ENCODE measurements around the gene PGBD5.

Gene PGBD5

DNA sequence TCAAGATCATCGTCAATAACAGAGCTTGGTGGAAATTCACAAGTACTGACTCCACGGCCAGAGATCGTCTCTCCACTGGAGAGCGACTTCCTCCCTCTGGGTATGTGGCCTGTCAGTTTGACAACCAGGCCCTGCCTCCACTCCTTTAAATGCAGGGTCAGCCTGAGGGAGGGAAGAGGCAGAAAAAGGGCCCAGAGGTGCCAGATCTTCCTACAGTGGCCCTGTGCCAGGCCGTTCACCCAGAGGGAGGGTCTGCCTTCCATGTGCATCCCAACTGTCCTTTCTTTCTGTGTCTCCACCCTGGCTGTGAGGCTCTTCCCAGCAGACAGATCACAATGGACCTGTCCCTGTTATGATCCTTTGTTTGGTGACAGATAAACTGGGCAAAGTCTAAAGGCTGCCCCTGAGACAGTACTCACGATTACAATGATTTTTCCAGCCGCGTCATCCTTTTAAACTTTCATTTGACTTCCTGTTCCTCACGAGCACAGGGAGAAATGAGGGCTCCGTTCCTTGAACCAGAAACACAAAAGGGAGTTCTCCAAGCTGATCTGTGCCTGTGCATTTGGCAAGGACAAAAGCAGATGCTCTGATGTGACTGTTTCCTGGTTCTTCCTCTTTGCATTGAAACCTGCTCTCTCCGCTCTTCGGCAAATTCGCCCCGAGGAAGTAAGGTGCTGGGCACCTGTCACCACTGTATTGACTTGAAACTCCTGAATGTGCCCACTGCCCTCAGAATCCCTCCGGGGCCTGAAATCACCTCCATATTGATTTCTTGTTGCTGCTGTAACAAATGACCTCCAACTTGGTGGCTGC, 126.7 kb downstream of the PGBD5 start:
- no peak for DNase-seq

DNA sequence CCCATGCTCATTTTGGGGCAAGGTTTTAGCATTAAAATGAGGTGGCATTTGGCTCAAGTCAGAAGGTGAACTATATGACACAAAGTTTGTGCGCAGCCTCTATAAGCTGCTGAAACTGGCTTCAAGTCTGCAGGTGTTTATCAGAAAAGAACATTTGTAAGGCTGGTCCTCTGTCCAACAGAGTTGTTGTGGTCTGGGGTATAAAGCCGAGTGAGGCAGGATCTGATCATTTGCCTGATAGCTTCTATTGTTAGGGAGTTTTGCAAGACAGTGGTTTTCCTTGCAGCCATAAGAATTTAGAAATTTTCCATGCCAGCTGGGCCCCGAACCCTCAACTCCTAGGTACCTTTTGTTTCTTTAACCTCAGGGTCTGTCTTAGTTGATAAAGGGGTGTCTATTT, 130.8 kb downstream of the PGBD5 start:
- no peak for DNase-seq

DNA sequence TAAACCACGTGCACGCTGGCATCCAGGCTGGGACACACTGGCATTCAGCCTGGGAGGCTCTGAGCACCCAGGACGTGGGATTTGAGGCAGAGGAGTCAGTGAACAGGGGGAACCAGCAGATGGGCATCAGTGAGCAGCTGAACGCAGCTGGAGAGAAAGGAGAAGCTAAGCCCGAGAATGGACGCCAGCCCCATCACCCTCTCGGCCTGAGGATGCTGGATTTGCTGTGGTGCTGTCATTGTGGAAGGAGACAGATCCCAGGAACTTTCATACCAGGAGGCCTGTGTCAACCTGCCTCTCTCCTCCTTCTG, 132.8 kb downstream of the PGBD5 start:
- DNase-seq, result no peak

DNA sequence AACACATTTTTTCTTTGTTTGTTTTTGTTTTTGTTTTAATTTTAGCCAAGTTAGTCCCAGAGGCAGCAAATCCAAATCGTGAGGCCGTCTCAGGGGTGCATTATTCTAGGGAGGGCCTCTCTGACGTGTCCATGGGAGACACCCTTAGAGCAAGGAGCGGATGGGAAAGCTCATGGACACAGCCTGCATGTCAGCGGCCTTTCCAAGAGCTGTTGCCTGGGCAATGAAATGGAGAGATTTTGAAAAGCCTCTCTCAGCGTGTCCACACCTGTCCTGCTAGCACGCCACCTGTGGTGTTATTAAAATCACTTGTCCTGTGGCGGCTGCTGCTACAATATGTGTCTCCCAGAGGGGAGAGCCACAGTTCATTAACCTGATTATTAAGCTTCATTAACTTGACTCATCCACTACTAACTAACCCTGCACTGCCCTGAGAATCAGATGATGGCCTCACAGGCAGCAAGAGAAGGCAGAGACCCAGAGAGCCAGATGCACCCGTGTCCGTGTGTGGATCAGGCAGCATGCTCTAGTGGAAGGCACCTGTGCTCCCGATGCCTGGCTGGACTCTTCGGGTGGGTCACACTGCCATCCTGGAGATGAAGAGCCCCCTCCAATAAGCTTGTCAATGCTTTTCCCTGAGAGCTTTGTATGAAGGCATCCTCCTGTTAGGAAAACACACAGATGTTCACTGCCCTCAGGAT, 133.3 kb downstream of the PGBD5 start:
- peak; percentile 84 for DNase-seq

DNA sequence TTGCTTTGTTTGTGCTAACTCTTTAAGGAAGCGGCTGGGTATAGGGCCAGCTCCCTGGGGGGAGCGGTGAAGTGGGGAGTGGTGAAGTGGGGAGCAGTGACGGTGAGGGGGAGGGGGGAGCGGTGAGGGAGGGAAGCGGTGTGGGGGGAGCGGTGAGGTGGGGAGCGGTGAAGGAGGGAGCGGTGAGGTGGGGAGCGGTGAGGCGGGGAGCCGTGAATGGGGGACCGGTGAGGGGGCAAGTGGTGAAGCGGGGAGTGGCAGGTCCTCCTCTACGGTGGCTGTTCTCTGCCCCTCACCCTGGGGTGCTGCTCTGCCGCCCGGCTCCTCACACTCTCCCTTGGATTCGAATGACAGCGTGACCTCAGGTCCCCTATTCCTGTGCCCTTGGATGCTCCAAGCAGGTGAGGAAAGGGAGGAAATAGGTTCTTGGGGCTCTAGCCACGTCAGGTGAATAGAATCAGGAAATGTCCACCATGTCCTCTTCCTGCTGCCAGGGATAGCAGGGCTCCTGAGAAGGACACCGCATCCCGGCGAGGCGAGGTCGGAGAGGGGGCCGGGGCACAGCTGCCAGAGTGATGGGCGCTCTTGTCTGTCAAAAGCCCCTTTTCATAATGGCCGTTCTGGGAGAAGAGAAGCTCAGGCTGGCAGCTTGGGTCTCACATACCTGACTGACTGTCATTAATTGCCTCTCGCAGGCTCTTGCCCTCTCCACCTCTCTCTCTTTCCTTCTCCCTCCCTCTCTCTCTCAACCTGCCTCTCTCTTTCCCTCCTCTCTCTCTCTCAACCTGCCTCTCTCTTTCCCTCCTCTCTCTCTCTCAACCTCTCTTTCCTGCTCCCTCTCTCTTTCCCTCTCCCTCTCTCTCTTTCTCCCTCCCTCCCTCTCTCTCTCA, 134.2 kb downstream of the PGBD5 start:
- peak; percentile 82 for DNase-seq

DNA sequence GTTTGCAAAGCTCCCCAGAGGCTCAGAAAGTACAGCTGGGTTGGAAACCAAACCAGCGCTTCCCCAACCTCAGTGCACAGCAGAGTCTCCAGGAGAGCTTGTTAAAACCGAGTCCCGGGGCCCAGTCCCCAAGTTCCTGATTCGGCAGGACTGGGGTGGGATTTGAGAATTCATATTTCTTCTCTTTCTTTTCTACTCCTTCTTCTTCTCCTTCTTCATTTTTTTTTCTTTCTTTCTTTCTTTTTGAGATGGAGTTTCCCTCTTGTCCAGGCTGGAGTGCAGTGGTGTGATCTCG, 136.8 kb downstream of the PGBD5 start:
- DNase-seq, result no peak

DNA sequence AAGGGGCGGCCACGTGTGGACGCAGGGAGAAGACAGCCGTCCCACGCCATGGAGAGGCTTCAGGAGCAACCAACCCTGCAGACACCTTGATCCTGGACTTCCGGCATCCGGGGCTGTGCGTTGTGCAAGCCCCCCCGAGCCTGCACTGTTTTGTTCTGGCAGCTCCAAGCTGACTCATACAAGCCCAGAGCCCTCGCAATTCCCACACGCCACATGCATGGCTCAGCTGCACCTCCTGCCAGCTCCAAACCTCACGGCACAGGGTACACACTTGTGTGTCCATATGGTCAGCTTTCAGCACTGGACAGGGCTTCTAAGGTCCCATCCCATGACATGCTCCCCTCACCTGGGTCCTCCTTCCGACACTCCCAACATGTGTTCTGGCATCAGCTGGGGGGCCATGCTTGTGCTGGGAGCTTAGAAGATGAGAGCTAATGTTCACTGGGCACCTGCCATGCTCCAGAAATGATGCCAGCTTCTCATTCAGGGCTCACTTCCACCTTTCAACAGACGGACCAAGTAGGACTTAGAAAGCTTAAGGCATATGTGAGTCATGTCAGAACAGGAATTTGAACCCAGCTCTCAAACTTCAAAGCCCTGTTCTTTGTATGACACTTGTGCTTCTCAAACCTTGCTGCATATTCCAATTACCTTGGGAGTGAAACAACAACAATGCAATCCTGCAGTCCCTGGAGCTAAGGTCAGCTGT, 137.3 kb downstream of the PGBD5 start:
- no peak for DNase-seq

DNA sequence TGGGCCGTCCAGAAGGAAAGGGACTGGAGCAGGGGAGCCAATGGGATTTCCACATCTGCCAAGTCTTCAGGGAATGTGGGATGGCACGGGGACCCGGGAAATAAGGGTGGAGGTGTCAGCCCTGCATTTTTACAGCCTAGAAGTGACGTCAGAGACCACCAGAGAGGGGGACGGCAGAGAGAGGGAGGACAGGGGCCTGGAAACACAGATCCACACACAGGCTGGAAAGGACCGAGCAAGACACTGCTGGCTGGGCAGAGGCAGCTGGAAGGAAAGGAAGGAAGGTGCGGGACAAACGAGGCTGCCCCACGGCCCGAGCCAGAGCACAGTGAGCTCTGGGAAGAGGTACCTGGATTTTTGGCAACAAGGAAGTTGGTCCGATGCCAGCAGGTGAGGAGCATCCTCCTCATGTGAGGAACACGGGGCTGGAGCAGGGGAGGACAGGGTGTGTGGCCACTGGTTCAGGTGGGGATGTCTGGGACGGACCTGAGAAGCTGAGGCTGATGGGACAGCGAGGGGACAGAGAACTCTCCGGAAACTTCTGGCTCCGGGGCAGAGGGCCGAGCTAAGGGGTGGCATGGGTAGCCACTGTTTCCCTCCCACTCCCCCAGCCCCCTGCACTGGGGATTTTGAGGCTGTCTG, 138.3 kb downstream of the PGBD5 start:
- no peak for DNase-seq

DNA sequence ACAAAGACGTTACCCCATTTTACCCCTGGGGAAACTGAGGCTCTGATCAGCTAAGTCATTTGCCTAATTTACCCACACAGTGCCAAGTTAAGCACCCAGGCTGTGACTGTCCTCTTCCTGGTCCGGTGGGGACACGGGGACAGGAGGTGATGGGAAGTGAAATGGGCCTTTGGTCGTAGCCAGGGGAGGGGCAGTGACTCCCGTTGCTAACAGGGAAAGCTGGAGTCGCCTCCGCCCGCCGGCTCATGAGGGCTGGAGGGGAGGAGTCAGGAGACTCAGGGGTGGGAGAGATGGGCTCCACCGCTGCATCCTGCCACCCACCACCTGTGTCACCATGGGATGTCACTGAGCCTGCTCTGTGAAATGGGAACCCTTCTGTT, 139.3 kb downstream of the PGBD5 start:
- DNase-seq, result no peak

DNA sequence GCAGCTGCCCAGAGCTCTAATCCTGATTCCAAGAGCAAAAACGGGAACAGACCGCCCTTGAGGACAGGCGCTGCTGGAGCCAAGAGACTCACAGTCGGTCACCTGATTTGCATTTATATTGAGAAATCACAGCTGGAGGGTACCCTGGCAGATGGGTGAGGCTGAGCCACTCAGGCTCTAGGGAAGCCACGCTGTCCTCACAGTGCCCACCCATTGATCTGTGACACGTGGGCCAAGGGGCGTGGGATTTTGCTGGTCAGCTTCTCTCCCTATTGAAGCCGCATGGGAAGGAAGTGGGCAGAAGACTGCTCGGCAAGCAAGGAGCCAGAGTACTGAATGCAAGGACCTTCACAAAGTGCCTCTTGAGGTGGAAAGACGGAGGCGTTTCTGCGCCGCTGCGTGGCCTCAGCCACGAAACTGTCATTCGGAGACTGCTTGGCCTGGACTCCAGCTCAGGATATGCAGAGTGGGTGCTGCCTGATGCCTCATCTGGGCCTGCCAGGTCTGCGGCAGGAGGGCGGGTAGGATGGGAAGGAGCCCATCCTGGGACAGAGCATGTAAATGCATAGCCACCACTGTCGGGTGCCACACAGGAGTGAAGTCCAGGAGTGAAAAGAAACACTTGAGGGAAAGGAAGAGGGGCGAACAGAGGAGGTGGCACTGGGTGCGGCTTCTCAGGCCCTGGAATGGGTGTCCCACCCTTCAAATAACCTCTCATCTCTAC, 139.8 kb downstream of the PGBD5 start:
- no peak for DNase-seq

DNA sequence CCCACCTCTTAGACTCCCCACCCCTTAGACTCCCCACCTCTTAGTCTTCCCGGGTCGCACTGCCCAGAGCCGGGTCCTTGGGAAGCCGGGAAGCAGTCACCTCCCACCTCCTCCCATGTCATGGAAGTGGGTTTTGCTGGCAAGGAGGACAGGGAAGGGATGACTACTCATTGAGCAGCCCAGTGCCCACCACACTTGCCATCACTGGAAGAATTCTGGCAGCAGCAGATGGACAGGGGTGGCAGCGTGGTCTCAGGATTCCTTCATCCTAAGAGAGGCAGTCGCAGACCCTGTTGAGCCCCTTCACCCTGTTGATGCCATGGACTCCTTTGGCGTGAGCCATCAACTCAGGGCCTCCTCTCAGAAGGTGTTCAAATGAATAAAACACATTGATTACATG, 140.8 kb downstream of the PGBD5 start:
- no peak for DNase-seq

DNA sequence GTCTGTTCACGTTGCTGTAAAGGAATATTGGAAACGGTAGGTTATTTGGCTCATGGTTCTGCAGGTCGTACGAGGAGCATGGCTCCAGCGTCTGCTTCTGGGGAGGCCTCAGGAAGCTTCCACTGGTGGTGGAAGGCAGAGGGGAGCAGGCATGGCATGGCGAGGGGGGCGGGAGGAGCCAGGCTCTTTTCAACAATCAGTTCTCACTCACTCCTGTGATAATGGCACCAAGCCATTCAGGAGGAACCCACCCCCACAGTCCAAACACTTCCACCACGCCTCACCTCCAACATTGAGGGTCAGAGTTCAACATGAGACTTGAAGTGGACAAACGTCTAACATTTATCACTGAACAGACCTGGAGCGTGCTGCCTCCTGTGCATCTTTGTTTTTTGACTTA, 141.2 kb downstream of the PGBD5 start:
- no peak for DNase-seq

DNA sequence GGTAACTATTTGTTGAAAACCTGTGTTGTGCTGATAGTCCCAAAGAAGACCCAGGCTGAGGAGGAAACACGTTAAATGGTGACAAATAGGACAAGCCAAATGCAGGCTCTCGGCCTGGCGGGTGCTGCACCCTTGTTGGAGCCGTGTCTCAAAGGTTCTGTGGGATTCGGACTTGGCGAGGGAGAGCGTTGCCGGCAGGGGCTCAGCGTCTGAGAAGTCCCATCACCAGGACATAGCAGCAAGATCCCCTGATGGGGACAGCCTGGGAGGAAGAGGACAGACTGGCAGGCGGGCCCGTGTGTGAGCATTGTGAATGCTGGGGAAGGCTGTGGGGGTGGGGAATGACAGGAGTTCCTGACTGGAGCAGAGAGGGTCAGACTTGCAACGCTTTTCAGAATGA, 142.5 kb downstream of the PGBD5 start:
- no peak for DNase-seq

DNA sequence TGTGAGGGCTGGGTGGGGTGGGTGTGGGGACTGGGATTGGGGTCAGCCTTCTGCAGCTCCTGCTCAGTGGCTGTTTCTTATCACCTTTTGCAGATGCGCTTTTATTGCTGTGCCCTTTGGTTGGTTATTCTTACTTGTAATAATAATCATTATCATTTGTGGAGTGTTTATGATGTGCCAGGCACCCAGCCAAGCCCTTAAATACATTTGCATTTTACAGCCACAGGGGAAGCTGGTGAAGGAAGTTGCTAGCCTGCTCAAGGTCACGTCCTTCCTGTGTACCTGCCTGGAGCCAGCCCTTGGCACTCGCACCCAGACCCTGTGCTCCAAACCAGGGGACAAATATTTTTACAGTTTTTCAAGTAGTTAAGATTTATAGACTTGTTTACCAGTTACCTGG, 144.0 kb downstream of the PGBD5 start:
- DNase-seq, result peak; percentile 58

DNA sequence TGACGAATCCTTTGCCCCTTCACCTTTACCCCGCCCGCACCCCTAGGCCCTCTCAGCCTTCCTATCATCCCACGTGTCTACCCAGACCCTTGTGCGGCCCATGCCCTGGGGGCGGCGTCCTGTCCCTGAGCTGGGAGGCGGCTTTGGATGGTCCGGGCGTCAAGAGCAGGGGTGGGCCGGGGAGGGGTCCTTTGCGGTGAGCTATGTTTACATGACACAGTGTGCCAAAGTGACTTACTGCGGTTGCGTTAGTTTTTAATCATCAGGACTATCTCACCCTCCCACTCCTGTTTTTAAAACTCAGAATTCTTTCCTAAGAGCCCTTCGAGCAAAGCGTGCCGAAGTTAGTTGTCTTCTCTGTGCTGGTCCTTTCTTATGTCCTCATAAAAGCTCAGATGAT, 144.6 kb downstream of the PGBD5 start:
- no peak for DNase-seq

DNA sequence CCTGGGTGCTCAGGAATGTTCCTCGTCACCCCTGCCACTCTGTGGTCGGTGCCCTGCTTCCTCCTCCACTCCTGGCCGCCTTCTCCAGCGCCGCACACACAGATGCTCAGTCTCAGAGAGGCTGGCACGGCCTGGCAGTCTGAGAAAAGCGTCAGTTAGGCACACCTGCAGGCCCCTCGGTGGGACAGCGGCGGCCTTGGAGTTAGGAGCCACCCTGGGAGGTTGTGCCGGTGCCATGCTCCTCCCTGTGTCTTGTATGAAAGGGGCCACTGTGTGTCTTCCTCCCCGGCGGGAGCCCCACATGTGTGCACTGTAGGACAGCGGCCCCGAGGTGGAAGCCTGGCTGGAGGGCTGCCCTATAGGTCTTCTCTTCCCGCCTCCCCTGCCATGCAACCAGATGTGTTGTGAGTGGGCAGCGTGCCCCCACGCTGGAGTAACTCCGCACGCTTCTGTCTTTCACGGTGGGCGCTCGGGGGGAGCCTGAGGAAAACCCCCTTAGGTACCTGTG, 145.2 kb downstream of the PGBD5 start:
- no peak for DNase-seq

DNA sequence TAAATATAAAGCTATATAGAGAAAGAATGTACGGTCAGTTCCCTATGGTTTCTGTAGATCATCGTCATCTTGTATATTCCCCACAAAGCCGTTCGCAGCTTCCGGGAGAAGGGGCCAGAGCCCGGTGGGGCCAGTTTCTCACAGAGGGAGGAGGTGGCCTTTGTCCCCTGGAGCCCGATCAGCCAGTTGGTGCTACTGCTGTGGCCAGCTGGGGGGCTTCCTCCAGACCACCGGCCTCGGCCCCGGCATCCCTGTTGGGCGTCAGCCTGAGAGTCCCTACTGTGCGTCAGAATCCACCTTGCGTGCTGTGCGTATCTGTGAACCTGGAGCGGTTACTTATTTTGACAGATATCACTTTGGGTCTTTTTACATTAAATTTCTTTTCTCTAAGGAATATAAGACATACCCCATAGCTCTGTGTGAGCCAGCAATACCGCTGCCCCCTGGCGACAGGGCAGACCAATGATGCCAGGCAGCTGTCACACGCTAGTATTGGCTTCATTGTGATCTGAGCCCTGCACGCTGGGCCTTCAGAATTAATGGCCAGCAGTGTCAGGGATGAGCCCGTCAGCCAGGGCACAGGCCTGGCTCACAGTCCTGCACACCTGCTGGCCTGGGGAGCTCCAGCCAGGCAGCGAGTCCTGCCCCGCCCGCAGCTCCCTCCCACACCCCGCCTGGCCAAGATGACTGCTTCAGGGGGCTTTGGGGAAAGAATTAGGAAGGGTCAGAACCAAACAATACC, 145.9 kb downstream of the PGBD5 start:
- DNase-seq, result no peak

DNA sequence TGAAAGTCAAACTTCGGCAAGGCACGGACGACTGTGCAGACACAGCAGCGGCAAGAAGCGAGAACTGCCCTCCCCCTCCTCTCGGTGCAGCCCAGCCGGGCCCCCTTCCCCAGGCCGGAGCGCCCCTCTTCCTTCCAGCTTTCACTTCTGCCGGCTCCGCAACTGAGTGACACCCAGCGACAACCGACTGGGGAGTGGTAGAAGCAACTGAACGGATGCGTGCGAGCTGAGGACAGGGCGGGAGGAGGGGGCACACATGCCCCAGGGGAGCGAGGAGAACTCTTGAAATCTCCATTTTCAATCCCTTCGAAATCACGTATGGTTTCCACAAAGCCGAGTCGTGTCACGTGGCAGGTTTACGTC, 146.6 kb downstream of the PGBD5 start:
- no peak for DNase-seq

DNA sequence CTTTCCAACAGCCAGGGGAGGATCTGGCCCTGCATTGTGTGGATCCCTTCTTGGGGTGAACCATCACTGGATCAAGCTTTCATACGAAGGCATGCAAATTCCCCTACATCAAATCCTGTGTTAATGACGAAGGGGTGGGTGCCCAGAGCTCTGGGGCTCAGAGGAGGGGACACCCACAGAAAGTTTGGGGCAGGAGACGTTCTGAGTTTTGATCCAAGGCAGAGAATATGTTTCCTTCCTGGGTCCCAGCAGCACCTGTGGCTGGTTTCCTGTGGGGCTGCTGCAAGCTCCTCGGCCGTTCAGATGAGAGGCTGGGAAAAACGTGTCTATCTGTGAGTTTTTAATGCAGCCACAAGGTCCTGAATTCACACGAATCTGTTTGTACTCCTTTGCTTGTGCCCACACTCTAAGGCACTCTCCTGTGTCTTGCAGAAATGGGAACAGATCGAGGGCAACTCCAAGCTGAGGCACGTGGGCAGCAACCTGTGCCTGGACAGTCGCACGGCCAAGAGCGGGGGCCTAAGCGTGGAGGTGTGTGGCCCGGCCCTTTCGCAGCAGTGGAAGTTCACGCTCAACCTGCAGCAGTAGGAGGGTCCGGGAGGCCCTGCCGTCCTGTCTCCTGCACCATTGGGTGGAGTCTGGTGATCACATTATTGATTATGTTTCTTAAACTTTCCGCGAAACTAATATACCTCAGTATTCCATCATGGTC, 147.1 kb downstream of the PGBD5 start:
- no peak for DNase-seq

DNA sequence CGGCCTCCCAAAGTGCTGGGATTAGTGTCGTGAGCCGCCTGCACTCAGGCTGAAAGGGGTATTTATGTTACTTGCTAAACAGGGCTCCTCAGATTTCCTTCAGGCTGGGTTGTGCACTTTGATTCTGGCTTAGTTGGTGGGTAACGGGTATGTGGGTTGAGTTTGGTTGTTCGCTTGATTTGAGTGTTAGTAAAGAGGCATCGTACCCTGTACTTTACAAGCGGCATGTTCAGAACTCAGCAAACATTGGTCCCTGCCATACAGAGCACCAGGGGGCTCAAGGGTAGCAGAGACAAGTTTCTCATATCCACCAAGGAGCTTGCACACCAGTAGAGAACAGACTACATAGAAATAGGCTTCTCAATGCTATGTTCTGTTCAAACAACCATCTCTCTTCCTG, 147.8 kb downstream of the PGBD5 start:
- DNase-seq, result no peak
